Fibroblast of skin of abdomen (primary cell): Measurements from ENCODE around the gene EHD1. TPM values are rescaled to one million over a fixed set of nuclear protein-coding genes. Genes with fewer than 3 reads are reported as not detected.

Source experiments
- DNase-seq: peaks from one replicate; pipeline ENCODE4 v3.0.0-alpha.2; 2013
- polyA plus RNA-seq, 2 experiments: library from polyadenylated mRNA; unstranded; fragments of 120-200 nt; gene quantifications; one replicate each; pipeline ENCODE4 v1.2.1, GENCODE V29; 2013; ENCODE audit not compliant: insufficient read length in 2 of 2

Gene EHD1
- polyA plus RNA-seq (2013, experiment 1 of 2; ENCODE audit: insufficient read length) = 50.7 TPM
- polyA plus RNA-seq (2013, experiment 2 of 2; ENCODE audit: insufficient read length) = 54.7 TPM

DNA sequence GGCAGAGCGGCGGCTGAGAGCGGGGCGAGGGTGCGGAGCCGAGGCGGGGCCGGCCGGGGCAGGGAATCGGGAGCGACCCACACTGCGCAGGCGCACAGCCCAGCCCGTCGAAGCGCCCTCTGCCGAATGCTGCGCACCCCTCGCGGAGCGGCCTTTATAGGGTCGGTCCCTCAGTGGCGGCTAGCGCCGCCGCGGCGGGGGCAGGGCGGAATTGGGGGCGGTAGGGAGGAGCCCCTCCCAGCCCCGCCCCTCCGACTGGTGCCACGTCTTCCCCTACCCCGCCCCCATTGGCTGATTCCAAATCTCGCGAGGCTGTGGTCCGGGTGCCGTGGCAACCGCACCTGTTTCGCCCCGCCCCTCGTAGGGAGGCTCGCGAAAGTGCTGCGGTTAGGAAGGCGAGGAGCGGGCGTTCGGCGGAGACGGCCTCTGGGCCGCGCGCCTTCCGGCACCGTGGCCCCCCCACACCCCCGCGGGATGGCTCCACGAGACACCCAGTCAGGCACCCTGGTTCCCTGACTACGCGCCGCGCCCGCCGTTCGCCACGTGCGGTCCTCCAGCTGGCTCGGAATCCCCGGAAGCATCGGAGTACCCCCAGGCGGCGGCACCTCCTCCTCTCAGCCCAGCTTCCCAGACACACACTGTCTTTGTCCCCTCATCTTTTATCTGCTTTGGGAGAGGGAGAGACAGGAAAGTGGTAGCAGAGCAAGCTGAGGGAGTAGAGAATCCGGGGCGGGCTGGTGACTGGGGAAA is at the start of gene EHD1:
EHD1 (minus strand) TSS at position 128 of the 750 bp plus-strand sequence. CDS start 157 bp downstream, outside the sequence.
- DNase-seq = peak; percentile 98

DNA sequence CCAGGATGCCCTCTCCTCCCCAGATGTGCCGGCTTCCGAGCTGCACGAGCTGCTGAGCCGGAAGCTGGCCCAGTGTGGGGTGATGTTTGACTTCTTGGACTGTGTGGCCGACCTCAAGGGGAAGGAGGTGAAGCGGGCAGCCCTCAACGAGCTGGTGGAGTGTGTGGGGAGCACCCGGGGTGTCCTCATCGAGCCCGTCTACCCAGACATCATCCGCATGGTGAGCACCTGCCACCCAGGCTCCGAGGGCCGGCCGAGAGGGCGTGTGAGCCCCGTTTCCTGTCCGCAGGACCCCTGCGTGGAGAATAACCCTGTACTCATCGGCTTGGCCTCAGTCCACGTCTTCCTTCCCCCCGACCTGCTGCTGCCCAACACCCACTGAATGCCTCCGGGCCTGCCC is 48.3 kb upstream of the EHD1 start:
- no peak for DNase-seq

DNA sequence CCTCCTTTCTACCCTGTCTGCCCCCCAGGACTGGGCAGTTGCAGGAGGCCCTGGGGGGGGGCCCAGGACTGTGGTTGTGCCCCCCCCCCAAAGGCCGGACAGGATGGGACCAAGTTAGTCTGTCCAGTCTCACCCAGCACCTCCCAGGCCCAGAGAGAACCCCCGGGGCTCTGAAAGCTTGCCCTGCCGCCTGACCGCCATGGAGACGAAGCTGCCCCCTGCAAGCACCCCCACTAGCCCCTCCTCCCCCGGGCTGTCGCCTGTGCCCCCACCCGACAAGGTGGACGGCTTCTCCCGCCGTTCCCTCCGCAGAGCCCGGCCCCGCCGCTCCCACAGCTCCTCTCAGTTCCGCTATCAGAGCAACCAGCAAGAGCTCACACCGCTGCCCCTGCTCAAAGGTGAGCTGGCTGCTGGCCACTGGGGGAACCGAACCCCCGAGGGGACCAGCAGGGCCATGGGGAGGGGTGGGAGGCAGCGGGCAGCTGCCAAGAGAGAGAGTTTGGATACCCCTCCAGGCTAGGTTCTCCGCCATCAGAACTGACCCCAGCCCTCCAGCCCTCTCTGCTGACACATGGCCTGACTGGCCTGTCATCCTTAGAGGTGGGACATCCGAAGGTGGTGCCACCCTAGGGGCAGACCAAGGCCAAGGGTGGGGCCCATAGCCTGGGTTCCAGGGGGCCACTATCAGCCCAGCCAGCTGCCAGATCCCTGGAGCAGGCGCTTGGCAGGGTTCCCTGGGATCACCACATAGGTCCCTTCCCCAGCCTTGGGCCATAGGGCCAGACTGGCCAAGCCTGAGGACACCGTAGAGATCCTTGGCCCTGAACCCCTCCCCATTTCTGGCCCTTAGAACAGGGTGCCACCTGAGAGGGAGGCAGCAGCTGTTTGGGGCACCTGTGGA is 47.4 kb upstream of the EHD1 start:
- DNase-seq = no peak

DNA sequence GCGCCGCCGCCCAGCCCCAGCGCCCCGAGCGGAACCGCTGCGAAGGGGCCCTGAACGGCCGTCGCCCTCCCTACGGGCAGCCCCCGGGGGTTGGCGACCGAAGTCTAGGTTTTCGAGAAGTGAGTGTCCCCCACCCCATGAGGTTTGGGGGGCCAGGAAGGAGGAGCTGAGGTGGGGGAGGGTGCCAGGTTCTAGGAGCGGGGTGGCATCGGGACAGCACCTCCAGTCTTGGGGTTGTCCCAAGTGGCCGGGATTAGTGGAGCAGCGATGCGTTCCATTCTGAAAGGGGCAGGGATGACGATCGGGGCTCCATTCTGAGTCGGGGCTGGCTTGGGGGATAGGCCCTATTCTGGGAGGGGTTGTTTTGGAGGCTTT is 46.5 kb upstream of the EHD1 start:
- no peak for DNase-seq

DNA sequence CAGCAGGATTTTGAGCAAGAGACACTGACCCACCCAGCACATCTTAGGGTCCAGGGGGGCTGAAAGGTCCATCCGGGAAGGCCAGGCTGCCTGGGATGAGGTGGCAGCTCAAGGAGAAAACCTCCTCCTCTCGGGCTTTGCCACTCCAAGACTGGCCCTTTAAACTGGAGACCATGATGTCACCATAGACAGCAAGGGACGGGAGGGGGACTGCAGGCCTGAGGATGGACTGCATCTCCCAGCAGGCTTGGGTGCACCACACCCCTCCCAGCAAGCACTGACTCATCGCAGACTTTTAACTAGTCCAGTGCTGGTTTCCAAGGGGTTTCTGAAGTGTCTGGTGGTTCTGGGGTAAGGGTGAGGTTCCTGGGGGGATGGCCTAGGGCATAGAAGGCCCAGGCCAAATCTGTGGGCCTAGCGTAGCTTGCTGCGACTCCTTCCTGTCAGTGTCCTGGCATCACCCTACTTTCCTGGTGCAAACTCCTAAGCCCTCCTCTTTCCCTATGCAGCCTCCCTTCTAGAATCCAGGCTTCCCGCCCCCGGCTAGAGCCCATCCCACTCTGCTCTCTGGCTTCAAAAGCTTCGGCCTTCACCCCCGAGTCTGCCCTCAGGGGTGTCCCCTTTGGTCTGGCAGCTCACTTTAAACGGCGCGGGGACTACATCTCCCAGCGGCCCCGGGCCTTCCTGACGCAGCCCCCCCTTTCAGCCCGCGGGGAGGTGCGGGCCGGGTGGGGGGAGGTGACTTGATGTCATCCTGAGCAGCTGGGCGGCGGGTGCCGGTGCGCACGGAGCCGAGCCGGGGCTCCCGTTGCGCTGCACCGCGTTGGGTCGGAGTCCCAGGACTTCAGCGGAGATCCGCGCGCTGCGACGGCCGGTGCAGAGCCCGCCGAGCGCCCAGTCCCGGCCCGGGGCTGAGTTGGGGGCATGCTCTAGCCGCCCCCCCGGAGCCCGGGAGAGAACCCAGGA is 45.8 kb upstream of the EHD1 start, which contains the start of gene PPP2R5B:
PPP2R5B (plus strand) TSS at position 746 of the 966 bp plus-strand sequence. CDS start 1,046 bp downstream, outside the sequence.
- peak; percentile 94 for DNase-seq

DNA sequence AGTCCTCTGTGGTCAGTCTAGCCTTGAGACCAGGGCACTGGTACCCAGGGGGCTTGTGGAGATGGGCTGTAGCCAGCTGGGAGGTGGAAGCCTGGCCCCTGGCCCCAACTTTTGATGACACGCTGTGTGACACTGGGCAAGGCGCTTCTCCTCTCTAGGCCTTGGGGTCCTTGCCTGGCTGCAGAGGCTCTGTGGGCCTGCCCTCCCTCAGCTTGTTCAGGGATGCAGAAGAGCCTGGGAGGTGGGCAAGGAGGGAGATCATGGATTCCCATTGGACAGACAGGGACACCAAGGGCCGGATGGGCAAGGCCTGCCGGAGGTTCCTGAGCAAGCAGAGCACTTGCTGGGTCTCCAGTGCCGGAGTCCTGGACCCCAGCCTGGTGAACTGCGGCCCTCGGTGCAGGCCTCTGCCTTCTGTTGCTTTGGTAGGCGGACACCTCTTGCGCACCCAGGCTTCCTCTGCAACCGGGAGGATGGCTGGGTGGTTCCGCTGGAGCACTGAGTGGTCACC is 44.8 kb upstream of the EHD1 start:
- DNase-seq = no peak

DNA sequence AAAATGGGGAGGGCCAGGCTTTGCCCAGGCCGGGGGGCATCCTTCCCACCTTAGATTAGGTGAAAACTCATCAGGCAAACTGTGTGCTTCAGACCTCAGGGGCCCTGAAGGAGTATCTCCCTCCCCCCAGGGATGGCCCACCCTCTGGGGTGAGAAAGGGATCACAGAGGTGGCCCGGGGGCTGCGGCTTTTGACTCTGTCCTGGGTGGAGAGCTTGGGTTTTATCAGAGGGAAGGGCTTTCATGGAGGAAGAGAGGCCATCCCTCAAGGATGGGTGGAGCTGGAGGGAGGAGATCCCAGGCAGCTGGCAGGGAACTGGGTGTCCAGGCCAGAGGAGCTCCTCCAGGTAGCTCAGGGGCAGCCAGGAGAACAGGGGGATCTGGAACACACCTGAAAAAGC is 43.0 kb upstream of the EHD1 start:
- no peak for DNase-seq

DNA sequence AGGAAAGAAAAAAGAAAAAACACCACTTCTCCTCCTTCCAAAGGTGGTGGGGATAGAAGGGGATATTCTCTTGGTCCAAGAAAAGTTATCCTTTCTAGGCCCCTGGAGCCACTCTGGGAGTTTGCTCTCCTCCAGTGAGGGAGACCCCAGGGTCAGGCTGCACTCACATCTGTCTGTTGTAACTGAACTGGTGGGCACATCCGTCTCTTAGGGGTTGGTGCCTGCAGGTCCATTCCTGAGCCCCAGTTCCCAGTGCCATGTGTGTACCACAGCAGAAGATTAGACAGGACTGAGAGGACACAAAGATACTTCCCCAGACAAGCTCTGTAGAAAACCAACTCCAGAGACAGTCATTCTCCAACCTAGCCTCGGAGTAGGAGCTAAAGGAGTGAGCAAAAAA is 41.7 kb upstream of the EHD1 start:
- DNase-seq = no peak

DNA sequence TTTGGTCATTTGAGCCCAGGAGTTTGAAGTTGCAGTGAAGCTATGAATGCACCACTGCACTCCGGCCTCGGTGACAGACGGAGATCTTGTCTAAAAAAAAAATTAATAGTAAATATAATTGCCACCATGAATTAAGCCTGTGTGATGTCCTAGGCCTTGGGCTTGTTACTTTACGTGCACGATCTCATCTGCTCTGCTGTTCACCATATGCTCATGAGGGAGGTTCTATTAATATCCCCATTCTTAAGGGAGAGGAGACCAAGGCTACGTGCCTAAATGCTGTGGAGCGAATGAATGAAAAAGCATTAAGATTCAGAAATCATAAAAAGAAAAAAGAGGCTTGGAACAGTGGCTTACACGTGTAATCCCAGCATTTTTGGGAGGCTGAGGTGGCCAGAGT is 41.2 kb upstream of the EHD1 start:
- no peak for DNase-seq

DNA sequence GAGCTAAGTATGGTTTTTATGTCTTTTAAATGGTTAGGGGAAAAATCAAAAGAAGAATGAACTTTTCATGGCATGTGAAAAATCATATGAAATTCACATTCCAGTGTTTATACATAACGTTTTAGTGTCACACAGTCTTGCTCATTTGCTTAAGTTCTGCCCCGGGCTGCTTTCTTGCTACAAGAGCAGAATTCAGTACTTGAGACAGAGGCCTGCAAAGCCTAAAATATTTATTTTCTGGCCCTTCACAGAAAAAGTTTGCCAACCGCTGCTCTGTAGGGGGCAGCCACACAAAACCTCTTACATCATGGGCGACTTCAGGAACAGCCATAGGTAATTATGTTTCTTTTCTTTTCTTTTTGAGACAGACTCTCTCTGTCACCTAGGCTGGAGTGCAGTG is 39.6 kb upstream of the EHD1 start:
- DNase-seq = peak; percentile 60

DNA sequence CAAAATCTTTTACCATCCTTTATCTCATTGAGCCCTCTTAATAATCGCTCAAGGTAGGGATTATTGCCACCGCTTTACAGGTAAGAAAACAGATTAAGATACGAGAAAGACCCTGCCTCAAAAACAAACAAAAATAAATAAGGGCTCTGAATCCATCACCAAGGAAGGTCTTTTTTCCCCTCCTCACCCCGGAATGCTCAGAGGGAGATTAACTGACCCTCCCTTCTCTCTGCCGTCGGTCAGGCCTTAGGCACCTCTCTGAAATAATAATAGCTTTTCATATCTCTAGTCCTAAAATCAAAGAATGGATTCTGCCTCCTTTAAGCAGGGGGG is 39.2 kb upstream of the EHD1 start:
- DNase-seq = no peak

DNA sequence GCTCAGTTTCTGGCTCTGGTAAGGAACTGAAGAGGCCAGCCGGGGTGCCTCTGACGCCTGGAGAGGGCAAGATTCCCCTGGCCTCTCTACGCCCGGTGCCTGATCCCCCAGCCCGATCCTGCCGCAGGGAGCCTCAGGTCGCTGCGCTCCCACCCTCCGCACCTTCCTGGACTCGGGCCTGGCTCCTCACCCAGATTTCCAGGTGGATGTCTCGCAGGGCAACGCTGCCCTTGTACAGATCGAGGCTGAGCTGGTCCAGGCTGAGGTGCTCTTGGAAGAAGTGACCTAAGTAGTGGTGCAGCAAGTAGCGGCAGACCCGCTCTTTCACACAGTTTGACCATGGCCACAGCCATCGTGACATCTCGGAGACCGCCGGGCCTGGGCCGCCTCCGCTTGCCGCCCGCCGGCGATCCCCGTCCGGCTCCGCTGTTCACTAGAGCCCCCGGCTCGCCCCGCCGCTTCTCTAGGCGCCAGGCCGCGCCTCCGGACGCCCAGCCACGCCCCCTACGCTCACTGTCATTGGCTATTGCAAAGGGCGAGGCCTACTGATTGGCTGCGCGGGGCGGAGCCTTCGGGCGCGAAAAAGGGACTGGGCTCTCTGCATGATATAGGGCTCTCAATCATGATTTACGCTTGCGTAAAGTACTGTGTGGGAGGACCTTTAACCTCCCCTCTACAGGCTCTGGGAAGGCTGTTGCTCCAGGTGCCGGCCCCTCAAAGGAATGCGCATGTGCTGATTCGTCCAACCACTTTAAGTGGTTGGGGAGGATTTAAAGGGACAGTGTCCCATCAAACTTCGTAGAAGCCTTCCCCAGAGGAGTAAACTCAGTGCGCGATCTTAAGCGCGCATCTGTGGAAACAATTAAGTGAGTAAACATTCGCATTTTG is 38.6 kb upstream of the EHD1 start, which contains the start of gene ATG2A:
ATG2A (minus strand) TSS at position 435 of the 888 bp plus-strand sequence; CDS start at position 361, 74 bp downstream.
- DNase-seq = peak; percentile 100

DNA sequence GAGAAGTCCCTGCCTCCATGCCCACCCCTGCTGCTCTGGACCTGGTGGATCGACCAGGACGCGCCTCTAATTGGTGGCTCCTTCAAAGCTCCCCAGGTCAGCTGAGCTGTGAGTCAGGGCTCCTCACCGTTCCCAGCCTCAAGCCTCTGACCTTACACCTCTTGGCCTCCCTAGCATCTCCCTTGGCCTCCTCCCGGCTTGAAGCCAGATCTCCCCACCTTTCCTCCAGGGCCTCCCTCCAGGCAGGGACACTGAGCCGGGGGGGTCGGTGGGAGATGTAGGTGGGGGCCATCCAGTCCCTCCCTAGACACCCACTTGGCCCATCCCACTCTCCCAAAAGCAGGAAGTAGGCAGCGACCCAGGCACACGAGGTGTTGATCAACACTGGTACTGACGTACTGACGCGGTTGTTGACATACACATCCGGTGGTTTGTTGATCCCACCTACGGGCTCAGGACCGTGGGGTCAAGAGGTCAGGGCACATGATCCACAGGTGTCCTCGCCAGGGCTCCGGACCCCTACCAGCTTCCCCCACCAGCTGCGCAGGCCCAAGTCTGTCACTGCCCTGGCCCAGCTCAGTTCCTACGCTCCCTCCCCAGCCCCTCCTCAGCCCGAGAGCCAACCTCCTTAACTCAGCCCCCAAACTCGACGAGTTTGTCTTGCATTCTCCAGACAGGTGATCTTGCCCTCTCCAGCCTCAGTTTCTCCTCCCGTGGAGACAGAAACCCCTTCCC is 37.8 kb upstream of the EHD1 start:
- no peak for DNase-seq

DNA sequence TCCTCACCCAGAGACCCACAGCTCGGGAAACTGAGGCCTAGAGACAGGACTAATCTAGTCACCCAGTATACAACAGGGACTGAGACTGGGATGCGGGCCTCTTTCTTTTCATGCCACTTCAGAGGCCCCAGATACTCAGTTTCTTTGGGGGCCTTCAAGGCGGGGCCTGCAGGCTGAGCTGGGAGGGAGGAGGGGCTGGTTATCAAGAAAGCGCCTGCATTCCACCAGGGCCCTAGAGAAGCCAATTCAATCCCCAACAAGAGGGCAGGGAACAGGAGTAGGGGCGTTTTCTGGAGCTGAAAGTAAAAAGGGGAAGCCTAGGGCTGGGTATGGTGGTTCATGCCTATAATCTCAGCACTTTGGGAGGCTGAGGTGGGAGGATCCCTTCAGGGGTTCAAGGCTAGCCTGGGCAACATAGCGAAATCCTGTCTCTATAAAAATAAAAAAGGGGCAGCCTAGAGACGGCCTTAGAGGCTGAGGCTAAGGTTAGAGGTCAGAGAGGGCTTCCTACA is 37.0 kb upstream of the EHD1 start:
- DNase-seq = no peak

DNA sequence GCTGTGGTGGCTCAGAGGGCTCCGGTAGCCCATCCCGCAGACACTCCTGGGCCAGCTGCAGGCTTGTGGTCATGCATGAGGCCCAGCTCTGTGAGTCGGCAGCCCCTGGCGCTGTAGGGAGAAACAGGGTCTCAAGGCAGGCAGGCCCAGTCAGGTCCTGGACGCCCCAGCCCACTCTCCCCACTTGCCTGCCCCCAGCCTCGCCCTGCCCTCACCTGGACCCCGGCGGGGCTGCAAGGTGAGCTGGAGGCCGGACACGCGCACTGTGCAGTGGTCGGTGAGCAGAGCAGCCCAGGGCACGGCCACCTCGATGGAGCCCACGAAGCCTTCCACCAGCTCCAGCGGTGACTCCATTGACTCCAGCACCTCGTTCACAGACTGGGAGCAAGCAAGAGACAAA is 35.7 kb upstream of the EHD1 start:
- no peak for DNase-seq

DNA sequence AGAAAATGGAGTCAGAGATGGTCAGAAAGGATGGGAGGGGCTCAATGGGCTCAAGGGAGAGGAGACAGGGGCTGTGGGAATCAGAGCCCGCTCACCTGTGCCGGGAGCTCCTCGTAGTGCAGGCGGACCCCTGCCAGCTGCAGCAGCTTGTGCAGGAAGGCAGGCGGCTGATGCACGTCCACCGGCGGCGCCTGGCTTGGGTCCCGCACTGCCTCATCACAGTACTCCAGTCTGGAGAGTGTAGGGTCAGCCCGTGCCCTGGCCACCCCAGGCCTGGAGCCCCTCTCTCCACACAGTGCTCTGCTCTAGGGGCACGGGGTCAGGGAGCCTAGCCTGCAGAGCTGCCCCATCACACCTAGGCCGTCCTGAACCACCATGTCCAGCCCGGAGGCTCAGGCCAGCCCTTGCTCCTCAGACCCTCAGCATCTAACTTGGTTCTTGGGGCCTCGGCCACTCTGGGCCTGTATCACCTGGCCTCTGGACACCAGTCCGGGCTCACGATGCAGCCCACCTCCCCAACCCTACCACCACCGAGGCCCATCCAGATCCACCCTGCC is 34.8 kb upstream of the EHD1 start:
- DNase-seq = no peak

DNA sequence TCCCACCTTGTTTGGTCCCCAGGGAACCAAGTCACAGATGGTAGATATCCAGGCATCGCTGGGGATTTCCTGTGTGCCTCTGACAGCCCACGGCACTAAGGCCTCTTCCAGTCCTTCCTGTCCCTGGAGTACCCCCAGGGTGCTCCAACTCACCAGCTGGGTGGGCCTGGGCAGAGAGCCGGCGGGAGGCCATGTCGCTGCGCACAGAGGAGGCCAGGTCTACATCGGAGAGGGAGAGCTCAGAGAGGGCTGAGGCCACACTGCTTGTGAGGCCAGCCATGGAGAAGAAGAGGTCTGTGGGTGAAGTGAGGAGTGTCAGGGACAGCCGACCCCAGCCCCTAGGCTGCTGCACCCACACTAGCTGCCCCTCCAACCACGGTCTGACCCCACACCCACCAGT is 33.3 kb upstream of the EHD1 start:
- no peak for DNase-seq

DNA sequence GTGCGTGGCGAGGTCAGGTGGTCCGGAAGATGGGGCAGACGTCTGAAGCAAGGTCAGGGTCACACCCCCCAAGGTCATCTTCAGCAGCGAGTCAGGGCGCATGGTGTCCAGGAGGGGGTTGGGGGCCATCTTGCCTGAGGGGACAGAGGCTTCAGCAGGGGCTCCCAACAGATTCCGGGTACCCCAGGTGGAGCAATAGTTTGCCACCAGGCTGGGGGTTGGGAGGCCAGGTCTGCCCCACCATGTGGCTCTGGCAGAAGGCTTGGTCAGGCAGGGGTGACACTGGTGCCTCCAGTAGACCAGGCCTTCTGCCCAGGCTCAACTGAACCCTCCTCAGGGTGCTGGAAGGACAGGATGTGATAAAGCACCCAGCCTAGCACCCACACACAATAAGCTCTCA is 32.7 kb upstream of the EHD1 start:
- no peak for DNase-seq

DNA sequence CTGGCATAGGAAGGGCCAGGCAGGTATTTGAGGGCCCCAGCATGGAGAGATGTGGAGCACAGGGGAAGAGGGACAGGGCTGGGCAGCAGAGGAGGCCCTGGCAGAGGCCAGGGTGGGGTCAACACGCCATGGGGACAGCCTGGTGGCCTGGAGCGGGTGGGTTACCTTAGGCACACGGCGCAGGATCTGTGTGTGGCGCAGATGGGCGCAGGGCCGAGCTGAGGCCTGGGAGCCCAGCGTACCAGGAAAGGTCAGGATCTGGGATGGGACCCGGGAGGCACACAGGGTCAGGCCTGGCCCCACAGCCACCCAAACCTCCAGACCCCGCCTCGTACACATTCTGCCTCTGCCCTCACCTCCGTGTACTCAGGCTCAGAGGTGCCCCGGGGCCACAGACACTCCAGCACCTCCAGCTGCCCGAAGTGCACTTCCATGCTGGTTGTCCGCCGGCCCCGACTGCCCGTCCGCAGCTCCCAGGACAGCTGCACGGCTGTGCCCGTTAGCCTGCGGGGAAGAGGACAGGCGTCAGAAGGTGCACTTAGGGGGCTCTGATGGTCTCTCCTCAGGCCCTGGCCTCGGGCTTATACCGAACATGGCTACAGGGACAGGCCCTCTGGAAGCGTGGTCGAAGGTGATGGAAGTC is 32.2 kb upstream of the EHD1 start:
- no peak for DNase-seq
